Measurements from ENCODE around the gene HOOK1.
"Not testable (repeated sequence)": the region's sequence is repeated elsewhere in the genome, so short reads cannot be mapped to it uniquely, and the experiment has no call there.

The HOOK1 gene

GRCh38 chr1:59852117-59852516 is 37.4 kb downstream of the HOOK1 start:
- DNase-seq (ENCODE audit: low spot score) (no peak), ATAC-seq (ENCODE audit: low read depth) (no peak)
- Histone ChIP-seq H3K9me3 (ENCODE audit: severe bottlenecking) (no peaks in the 10 kb centered on the region), H3K4me3 (ENCODE audit: severe bottlenecking) (no peak overlapping the region), H3K27me3 (ENCODE audit: insufficient read depth, poor library complexity, severe bottlenecking) (no peaks in the 10 kb centered on the region), H3K4me1 (ENCODE audit: insufficient read depth, poor library complexity, severe bottlenecking) (no peaks in the 10 kb centered on the region), H3K27ac (ENCODE audit: poor library complexity, severe bottlenecking) (no peak overlapping the region), H3K36me3 (ENCODE audit: low read depth) (peaks cover 25% of the 10 kb centered on the region)
- no peak for TF ChIP-seq CTCF (IDR thresholded peaks at IDR 0.05; ENCODE audit: poor library complexity, severe bottlenecking)

GRCh38 chr1:59855297-59855696 is 40.5 kb downstream of the HOOK1 start:
- H3K27ac ChIP-seq (ENCODE audit: poor library complexity, severe bottlenecking) = not testable (repeated sequence)

GRCh38 chr1:59856725-59857338 is 42.1 kb downstream of the HOOK1 start:
- peaks cover 25% of the 10 kb centered on the region for H3K36me3 ChIP-seq (ENCODE audit: low read depth)
- no peak overlapping the region for H3K27ac ChIP-seq (ENCODE audit: poor library complexity, severe bottlenecking)
- H3K4me1 ChIP-seq (ENCODE audit: insufficient read depth, poor library complexity, severe bottlenecking) = no peaks in the 10 kb centered on the region
- no peak for DNase-seq (ENCODE audit: low spot score)
- no peak for TF ChIP-seq CTCF (IDR thresholded peaks at IDR 0.05; ENCODE audit: poor library complexity, severe bottlenecking)
- H3K27me3 ChIP-seq (ENCODE audit: insufficient read depth, poor library complexity, severe bottlenecking) = no peaks in the 10 kb centered on the region
- no peaks in the 10 kb centered on the region for H3K9me3 ChIP-seq (ENCODE audit: severe bottlenecking)
- peak; percentile 36; the same call in 2 of the 3 replicates for ATAC-seq (ENCODE audit: low read depth)
- no peak overlapping the region for H3K4me3 ChIP-seq (ENCODE audit: severe bottlenecking)

More at GRCh38 chr1:59855297-59855696, 40.5 kb downstream of the HOOK1 start:
- H3K27me3 ChIP-seq (ENCODE audit: insufficient read depth, poor library complexity, severe bottlenecking); ATAC-seq (ENCODE audit: low read depth); DNase-seq (ENCODE audit: low spot score); H3K4me3 ChIP-seq (ENCODE audit: severe bottlenecking); H3K9me3 ChIP-seq (ENCODE audit: severe bottlenecking); H3K4me1 ChIP-seq (ENCODE audit: insufficient read depth, poor library complexity, severe bottlenecking): not testable (repeated sequence)
- peaks cover 21% of the 10 kb centered on the region for H3K36me3 ChIP-seq (ENCODE audit: low read depth)

- H3K27ac ChIP-seq (ENCODE audit: poor library complexity, severe bottlenecking) = no peak overlapping the region
These were observed 43.1 kb downstream of the HOOK1 start for GRCh38 chr1:59857679-59858354.

GRCh38 chr1:59866462-59866861 is 51.7 kb downstream of the HOOK1 start:
- H3K27me3 ChIP-seq (ENCODE audit: insufficient read depth, poor library complexity, severe bottlenecking) = no peaks in the 10 kb centered on the region
- no peaks in the 10 kb centered on the region for H3K9me3 ChIP-seq (ENCODE audit: severe bottlenecking)
- H3K4me1 ChIP-seq (ENCODE audit: insufficient read depth, poor library complexity, severe bottlenecking) = no peaks in the 10 kb centered on the region
- H3K36me3 ChIP-seq (ENCODE audit: low read depth) = peaks cover 45% of the 10 kb centered on the region
- DNase-seq (ENCODE audit: low spot score) (no peak), ATAC-seq (ENCODE audit: low read depth) (no peak)
- H3K4me3 ChIP-seq (ENCODE audit: severe bottlenecking) = no peak overlapping the region
- no peak overlapping the region for H3K27ac ChIP-seq (ENCODE audit: poor library complexity, severe bottlenecking)
- TF ChIP-seq CTCF (IDR thresholded peaks at IDR 0.05; ENCODE audit: poor library complexity, severe bottlenecking) = no peak

More at GRCh38 chr1:59857679-59858354, 43.1 kb downstream of the HOOK1 start:
- no peak for TF ChIP-seq CTCF (IDR thresholded peaks at IDR 0.05; ENCODE audit: poor library complexity, severe bottlenecking)
- no peaks in the 10 kb centered on the region for H3K9me3 ChIP-seq (ENCODE audit: severe bottlenecking)
- H3K4me1 ChIP-seq (ENCODE audit: insufficient read depth, poor library complexity, severe bottlenecking) = no peaks in the 10 kb centered on the region
- no peaks in the 10 kb centered on the region for H3K27me3 ChIP-seq (ENCODE audit: insufficient read depth, poor library complexity, severe bottlenecking)
- ATAC-seq (ENCODE audit: low read depth) (no peak), DNase-seq (ENCODE audit: low spot score) (no peak)
- H3K4me3 ChIP-seq (ENCODE audit: severe bottlenecking) = no peak overlapping the region
- peaks cover 26% of the 10 kb centered on the region for H3K36me3 ChIP-seq (ENCODE audit: low read depth)
